Spleen (tissue), 7 donors: ENCODE measurements around the gene PDE4B.

Source experiments
- POLR2AphosphoS5 ChIP-seq, 3 donors: sonication (generic); formaldehyde crosslinking; IDR thresholded peaks; one replicate each; pipeline ENCODE4 v1.5.1; 2017; ENCODE audit warnings: antibody characterized with exemption in 3 of 3
- TF ChIP-seq, protein P1 (sequence below), 11 experiments: fragments of 200-600 bp in 7 of 11; fragments of 450-650 bp in 4 of 11; sonication (generic) in 4 of 11; IDR thresholded peaks in 8 of 11; conservative IDR thresholded peaks in 3 of 11; 1 replicate in 7 of 11; 2 replicates in 4 of 11; pipeline versions ENCODE4 v1.4.0 to v1.8.0; 2016 to 2021; ENCODE audit warnings: antibody characterized with exemption in 11 of 11, inconsistent platforms in 4 of 11, mild to moderate bottlenecking in 1 of 11
- donor health status: DM: no; HTN: no; CAD: no; lungs with moderate emphysema.
- donor health status: DM: no; HTN: no; CAD: no.
- donor health status: DM: no; HTN: no; CAD: no.

DNA sequence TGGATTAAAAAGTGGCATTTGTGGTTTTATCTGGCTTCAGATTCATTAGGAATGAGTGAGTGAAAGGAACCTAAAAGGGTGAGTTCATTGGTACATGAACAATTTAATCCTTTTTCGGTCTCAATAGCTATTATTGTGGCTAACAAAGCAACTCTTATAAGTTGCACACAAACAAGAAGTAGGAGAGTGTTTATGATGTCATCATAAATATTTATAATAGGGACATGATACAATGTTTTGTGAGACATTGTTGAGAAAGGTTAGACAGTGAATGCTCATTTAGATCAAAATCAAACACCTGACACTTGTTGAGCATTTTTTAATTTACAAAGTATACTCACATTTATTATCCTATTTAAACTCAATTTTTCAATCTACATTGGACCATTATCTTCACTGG, 363.4 kb downstream of the PDE4B start:
- no peak for TF ChIP-seq POLR2AphosphoS5 (IDR thresholded peaks at IDR 0.05)
- TF ChIP-seq, protein P1, sequence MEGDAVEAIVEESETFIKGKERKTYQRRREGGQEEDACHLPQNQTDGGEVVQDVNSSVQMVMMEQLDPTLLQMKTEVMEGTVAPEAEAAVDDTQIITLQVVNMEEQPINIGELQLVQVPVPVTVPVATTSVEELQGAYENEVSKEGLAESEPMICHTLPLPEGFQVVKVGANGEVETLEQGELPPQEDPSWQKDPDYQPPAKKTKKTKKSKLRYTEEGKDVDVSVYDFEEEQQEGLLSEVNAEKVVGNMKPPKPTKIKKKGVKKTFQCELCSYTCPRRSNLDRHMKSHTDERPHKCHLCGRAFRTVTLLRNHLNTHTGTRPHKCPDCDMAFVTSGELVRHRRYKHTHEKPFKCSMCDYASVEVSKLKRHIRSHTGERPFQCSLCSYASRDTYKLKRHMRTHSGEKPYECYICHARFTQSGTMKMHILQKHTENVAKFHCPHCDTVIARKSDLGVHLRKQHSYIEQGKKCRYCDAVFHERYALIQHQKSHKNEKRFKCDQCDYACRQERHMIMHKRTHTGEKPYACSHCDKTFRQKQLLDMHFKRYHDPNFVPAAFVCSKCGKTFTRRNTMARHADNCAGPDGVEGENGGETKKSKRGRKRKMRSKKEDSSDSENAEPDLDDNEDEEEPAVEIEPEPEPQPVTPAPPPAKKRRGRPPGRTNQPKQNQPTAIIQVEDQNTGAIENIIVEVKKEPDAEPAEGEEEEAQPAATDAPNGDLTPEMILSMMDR (IDR thresholded peaks at IDR 0.05 in 8 of 11, conservative IDR thresholded peaks at IDR 0.05 in 3 of 11), result no peak
